ENCODE results near the gene TUBA3D.
"Not testable (repeated sequence)": the region's sequence is repeated elsewhere in the genome, so short reads cannot be mapped to it uniquely, and the experiment has no call there.

- TF ChIP-seq, protein P1, sequence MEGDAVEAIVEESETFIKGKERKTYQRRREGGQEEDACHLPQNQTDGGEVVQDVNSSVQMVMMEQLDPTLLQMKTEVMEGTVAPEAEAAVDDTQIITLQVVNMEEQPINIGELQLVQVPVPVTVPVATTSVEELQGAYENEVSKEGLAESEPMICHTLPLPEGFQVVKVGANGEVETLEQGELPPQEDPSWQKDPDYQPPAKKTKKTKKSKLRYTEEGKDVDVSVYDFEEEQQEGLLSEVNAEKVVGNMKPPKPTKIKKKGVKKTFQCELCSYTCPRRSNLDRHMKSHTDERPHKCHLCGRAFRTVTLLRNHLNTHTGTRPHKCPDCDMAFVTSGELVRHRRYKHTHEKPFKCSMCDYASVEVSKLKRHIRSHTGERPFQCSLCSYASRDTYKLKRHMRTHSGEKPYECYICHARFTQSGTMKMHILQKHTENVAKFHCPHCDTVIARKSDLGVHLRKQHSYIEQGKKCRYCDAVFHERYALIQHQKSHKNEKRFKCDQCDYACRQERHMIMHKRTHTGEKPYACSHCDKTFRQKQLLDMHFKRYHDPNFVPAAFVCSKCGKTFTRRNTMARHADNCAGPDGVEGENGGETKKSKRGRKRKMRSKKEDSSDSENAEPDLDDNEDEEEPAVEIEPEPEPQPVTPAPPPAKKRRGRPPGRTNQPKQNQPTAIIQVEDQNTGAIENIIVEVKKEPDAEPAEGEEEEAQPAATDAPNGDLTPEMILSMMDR (IDR thresholded peaks at IDR 0.05; ENCODE audit: low read length) = not testable (repeated sequence)
- not testable (repeated sequence) for TF ChIP-seq EZH2 (optimal IDR thresholded peaks at IDR 0.05; ENCODE audit: low read depth, low read length); EZH2phosphoT487 (IDR thresholded peaks at IDR 0.05; ENCODE audit: low read length)
Measured at GRCh38 chr2:131528981-131529863, 53.3 kb downstream of the TUBA3D start.

Measured in MM.1S (cell line).